DND-41 (cell line): Measurements from ENCODE around the gene CRAMP1.

Experiments used
- CTCF ChIP-seq: IDR thresholded peaks from 2 replicates; pipeline ENCODE4 v1.5.1; 2012; ENCODE audit warnings: borderline replicate concordance, low read length, moderate library complexity, mild to moderate bottlenecking; ENCODE audit not compliant: poor library complexity, severe bottlenecking; ENCODE audit errors: extremely low read depth
- EZH2 ChIP-seq: IDR thresholded peaks from 3 replicates; pipeline ENCODE4 v1.6.1; 2012; ENCODE audit warnings: borderline replicate concordance, low read depth, mild to moderate bottlenecking, moderate library complexity, low read length, inconsistent platforms; ENCODE audit not compliant: severe bottlenecking

- TF ChIP-seq CTCF: no peak
- no peak for TF ChIP-seq EZH2
Observed at GRCh38 chr16:1581804-1582203, 30.4 kb upstream of the CRAMP1 start.
